Astrocyte (in vitro differentiated cells and primary cell): ENCODE data around the gene OR2AT4. TPM values are rescaled to one million over a fixed set of nuclear protein-coding genes. Genes with fewer than 3 reads are reported as not detected.
"Not testable (repeated sequence)": the region's sequence is repeated elsewhere in the genome, so short reads cannot be mapped to it uniquely, and the experiment has no call there.

ENCODE experiments used
- DNase-seq: peaks from one replicate; pipeline ENCODE4 v3.0.0-alpha.2; 2010; ENCODE audit warnings: low read depth
- FAIRE-seq: peaks from 2 replicates; lab custom pipeline; 2011; peaks lifted over from hg19 to GRCh38; lab: Jason Lieb, UNC
- H2AFZ ChIP-seq: 2 replicates; pipeline ENCODE4 v1.6.0; 2012; ENCODE audit warnings: low read depth, low read length, inconsistent platforms
- H3K27ac ChIP-seq: 2 replicates; pipeline ENCODE4 v1.5.1; 2011; ENCODE audit warnings: low read depth, low read length, inconsistent platforms
- H3K27me3 ChIP-seq: 2 replicates; pipeline ENCODE4 v1.6.0; 2011; ENCODE audit warnings: low read length, inconsistent platforms; ENCODE audit not compliant: insufficient read depth
- H3K36me3 ChIP-seq: 2 replicates; pipeline ENCODE4 v1.5.1; 2011; ENCODE audit warnings: low read length, inconsistent platforms; ENCODE audit not compliant: insufficient read depth
- H3K4me1 ChIP-seq: 2 replicates; pipeline ENCODE4 v1.5.1; 2011; ENCODE audit warnings: low read length, inconsistent platforms; ENCODE audit not compliant: insufficient read depth
- H3K4me2 ChIP-seq: 2 replicates; pipeline ENCODE4 v1.6.0; 2012; ENCODE audit warnings: low read length, inconsistent platforms
- H3K4me3 ChIP-seq: 2 replicates; pipeline ENCODE4 v1.5.1; 2011; ENCODE audit warnings: low read depth, mild to moderate bottlenecking, low read length, inconsistent platforms; ENCODE audit not compliant: insufficient read depth
- H3K79me2 ChIP-seq: 2 replicates; pipeline ENCODE4 v1.6.0; 2012; ENCODE audit warnings: mild to moderate bottlenecking, low read length, inconsistent platforms; ENCODE audit not compliant: insufficient read depth
- H3K9ac ChIP-seq: 2 replicates; pipeline ENCODE4 v1.6.0; 2012; ENCODE audit warnings: mild to moderate bottlenecking, low read length, inconsistent platforms
- H3K9me3 ChIP-seq: 2 replicates; pipeline ENCODE4 v1.5.1; 2012; ENCODE audit warnings: low read depth, mild to moderate bottlenecking, low read length, inconsistent platforms; ENCODE audit not compliant: insufficient read depth
- H4K20me1 ChIP-seq: 2 replicates; pipeline ENCODE4 v1.6.0; 2012; ENCODE audit warnings: low read length, inconsistent platforms; ENCODE audit not compliant: insufficient read depth
- H3K27ac Mint-ChIP-seq: one replicate; pipeline ENCODE4 v1.8.0; 2021; ENCODE audit warnings: mild to moderate bottlenecking, mixed read lengths; ENCODE audit not compliant: unreplicated experiment
- H3K27me3 Mint-ChIP-seq: one replicate; pipeline ENCODE4 v1.8.0; 2021; ENCODE audit warnings: low read depth, mixed read lengths; ENCODE audit not compliant: unreplicated experiment
- H3K36me3 Mint-ChIP-seq: one replicate; pipeline ENCODE4 v1.8.0; 2021; ENCODE audit warnings: low read depth, mixed read lengths; ENCODE audit not compliant: unreplicated experiment
- H3K4me1 Mint-ChIP-seq: one replicate; pipeline ENCODE4 v1.8.0; 2021; ENCODE audit warnings: low read depth, mixed read lengths; ENCODE audit not compliant: unreplicated experiment
- H3K4me3 Mint-ChIP-seq: one replicate; pipeline ENCODE4 v1.8.0; 2021; ENCODE audit warnings: mild to moderate bottlenecking, moderate library complexity, mixed read lengths; ENCODE audit not compliant: unreplicated experiment
- H3K9me3 Mint-ChIP-seq: one replicate; pipeline ENCODE4 v1.8.0; 2021; ENCODE audit warnings: mild to moderate bottlenecking, mixed read lengths; ENCODE audit not compliant: unreplicated experiment
- CTCF ChIP-seq: IDR thresholded peaks from 2 replicates; pipeline ENCODE4 v1.5.1; 2011; ENCODE audit warnings: low read depth, mild to moderate bottlenecking, inconsistent platforms, low read length, moderate library complexity; ENCODE audit not compliant: insufficient read depth
- EZH2 ChIP-seq: IDR thresholded peaks from 2 replicates; pipeline ENCODE4 v1.6.1; 2012; ENCODE audit warnings: mild to moderate bottlenecking, low read length, inconsistent platforms; ENCODE audit not compliant: insufficient read depth
- total RNA-seq: library from RNA; stranded (reverse); gene quantifications from 2 replicates; pipeline ENCODE4 v1.2.1, GENCODE V29; 2021

The OR2AT4 gene
- total RNA-seq, 1 donor from 2014 or later: not detected

GRCh38 chr11:75113030-75113429 is 16.4 kb upstream of the OR2AT4 start:
- TF ChIP-seq CTCF (no peak), EZH2 (no peak)
- Mint-ChIP-seq H3K36me3 (peaks cover 8% of the 10 kb centered on the region), H3K4me3 (no peak overlapping the region), H3K27ac (no peak overlapping the region), H3K9me3 (peaks cover 23% of the 10 kb centered on the region), H3K27me3 (no peaks in the 10 kb centered on the region), H3K4me1 (no peaks in the 10 kb centered on the region)
- H3K79me2 ChIP-seq: no peaks in the 10 kb centered on the region
- H3K4me3 ChIP-seq: no peak overlapping the region
- no peaks in the 10 kb centered on the region for H3K27me3 ChIP-seq
- H3K4me2 ChIP-seq: no peak overlapping the region
- H4K20me1 ChIP-seq: no peaks in the 10 kb centered on the region
- DNase-seq (no peak), FAIRE-seq (no peak)
- peaks cover 5% of the 10 kb centered on the region for H3K9me3 ChIP-seq
- no peak overlapping the region for H3K9ac ChIP-seq
- no peaks in the 10 kb centered on the region for H3K36me3 ChIP-seq
- no peaks in the 10 kb centered on the region for H3K4me1 ChIP-seq
- H3K27ac ChIP-seq: no peak overlapping the region
- no peak overlapping the region for H2AFZ ChIP-seq

- peaks cover 6% of the 10 kb centered on the region for H3K4me1 Mint-ChIP-seq
- H3K27ac ChIP-seq: no peak overlapping the region
- H3K9ac ChIP-seq: no peak overlapping the region
- H3K27me3 ChIP-seq: no peaks in the 10 kb centered on the region
- H3K9me3 Mint-ChIP-seq: peaks cover 23% of the 10 kb centered on the region
- H3K4me3 Mint-ChIP-seq: no peak overlapping the region
- no peak overlapping the region for H2AFZ ChIP-seq
- H3K36me3 Mint-ChIP-seq: peaks cover 8% of the 10 kb centered on the region
- H3K9me3 ChIP-seq: peaks cover 5% of the 10 kb centered on the region
- TF ChIP-seq EZH2 (no peak), CTCF (no peak)
- H3K36me3 ChIP-seq: no peaks in the 10 kb centered on the region
- no peak overlapping the region for H3K4me3 ChIP-seq
- H3K4me2 ChIP-seq: no peak overlapping the region
- FAIRE-seq (no peak), DNase-seq (no peak)
- H3K27me3 Mint-ChIP-seq: no peaks in the 10 kb centered on the region
- no peaks in the 10 kb centered on the region for H4K20me1 ChIP-seq
- H3K4me1 ChIP-seq: peaks cover 5% of the 10 kb centered on the region
- no peaks in the 10 kb centered on the region for H3K79me2 ChIP-seq
- H3K27ac Mint-ChIP-seq: no peak overlapping the region
Observed at GRCh38 chr11:75112200-75112599, 15.5 kb upstream of the OR2AT4 start.

GRCh38 chr11:75107187-75107586 is 10.5 kb upstream of the OR2AT4 start:
- no peak for TF ChIP-seq EZH2
- TF ChIP-seq CTCF: no peak
- Histone ChIP-seq H3K36me3 (no peaks in the 10 kb centered on the region), H3K9ac (no peak overlapping the region), H3K27me3 (no peaks in the 10 kb centered on the region), H4K20me1 (no peaks in the 10 kb centered on the region), H3K4me2 (peak overlapping the region; percentile 58), H3K9me3 (peaks cover 5% of the 10 kb centered on the region), H2AFZ (no peak overlapping the region), H3K27ac (no peak overlapping the region), H3K79me2 (no peaks in the 10 kb centered on the region), H3K4me3 (no peak overlapping the region), H3K4me1 (peaks cover 16% of the 10 kb centered on the region)
- no peaks in the 10 kb centered on the region for H3K27me3 Mint-ChIP-seq
- DNase-seq (peak; percentile 18), FAIRE-seq (no peak)
- H3K4me1 Mint-ChIP-seq: peaks cover 25% of the 10 kb centered on the region
- peaks cover 5% of the 10 kb centered on the region for H3K36me3 Mint-ChIP-seq
- peaks cover 10% of the 10 kb centered on the region for H3K9me3 Mint-ChIP-seq
- H3K27ac Mint-ChIP-seq: peak overlapping the region; percentile 85
- no peak overlapping the region for H3K4me3 Mint-ChIP-seq

GRCh38 chr11:75105967-75106681 is 9.4 kb upstream of the OR2AT4 start:
- Mint-ChIP-seq H3K4me1 (peaks cover 25% of the 10 kb centered on the region), H3K27ac (peak overlapping the region; percentile 27)
- H3K9me3 Mint-ChIP-seq, H3K9me3 ChIP-seq, H3K9ac ChIP-seq, H3K4me2 ChIP-seq, H3K27ac ChIP-seq, H3K36me3 ChIP-seq, H3K79me2 ChIP-seq, H3K27me3 Mint-ChIP-seq, H3K36me3 Mint-ChIP-seq, FAIRE-seq, H3K4me3 ChIP-seq, H3K4me3 Mint-ChIP-seq, H2AFZ ChIP-seq, H3K27me3 ChIP-seq, H4K20me1 ChIP-seq: not testable (repeated sequence)
- H3K4me1 ChIP-seq: peaks cover 16% of the 10 kb centered on the region
- DNase-seq: peak; percentile 6
